ENCODE data around the gene FCRLB.

The FCRLB gene

DNA sequence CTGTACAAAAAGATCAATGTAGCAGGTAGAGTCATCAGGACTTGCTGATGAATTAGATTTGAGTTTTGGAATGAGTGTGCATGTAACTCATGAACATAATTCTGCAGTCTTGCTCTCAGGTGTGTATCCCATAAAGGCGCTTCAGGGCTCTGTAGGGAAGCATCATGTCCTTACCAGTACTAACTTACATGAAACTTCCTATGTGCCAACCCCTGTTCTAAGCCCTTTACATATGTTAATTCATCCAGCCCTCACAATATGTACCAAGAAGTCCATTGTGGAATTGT is 2.1 kb upstream of the FCRLB start:
- H3K9me3 ChIP-seq (ENCODE audit: control insufficient read depth, insufficient read depth, low read depth, low read length), result no peaks in the 10 kb centered on the region
- no peaks in the 10 kb centered on the region for H3K4me1 ChIP-seq (ENCODE audit: control insufficient read depth, insufficient read depth, low read length)
- TF ChIP-seq, protein P1, sequence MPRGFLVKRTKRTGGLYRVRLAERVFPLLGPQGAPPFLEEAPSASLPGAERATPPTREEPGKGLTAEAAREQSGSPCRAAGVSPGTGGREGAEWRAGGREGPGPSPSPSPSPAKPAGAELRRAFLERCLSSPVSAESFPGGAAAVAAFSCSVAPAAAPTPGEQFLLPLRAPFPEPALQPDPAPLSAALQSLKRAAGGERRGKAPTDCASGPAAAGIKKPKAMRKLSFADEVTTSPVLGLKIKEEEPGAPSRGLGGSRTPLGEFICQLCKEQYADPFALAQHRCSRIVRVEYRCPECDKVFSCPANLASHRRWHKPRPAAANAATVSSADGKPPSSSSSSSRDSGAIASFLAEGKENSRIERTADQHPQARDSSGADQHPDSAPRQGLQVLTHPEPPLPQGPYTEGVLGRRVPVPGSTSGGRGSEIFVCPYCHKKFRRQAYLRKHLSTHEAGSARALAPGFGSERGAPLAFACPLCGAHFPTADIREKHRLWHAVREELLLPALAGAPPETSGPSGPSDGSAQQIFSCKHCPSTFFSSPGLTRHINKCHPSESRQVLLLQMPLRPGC (tag by site-specific recombination; IDR thresholded peaks at IDR 0.05), result no peak
- TF ChIP-seq ZNF544 (tag by site-specific recombination; IDR thresholded peaks at IDR 0.05) (no peak), ZNF214 (tag by site-specific recombination; IDR thresholded peaks at IDR 0.05; ENCODE audit: borderline replicate concordance) (no peak)
- TF ChIP-seq, protein P2, sequence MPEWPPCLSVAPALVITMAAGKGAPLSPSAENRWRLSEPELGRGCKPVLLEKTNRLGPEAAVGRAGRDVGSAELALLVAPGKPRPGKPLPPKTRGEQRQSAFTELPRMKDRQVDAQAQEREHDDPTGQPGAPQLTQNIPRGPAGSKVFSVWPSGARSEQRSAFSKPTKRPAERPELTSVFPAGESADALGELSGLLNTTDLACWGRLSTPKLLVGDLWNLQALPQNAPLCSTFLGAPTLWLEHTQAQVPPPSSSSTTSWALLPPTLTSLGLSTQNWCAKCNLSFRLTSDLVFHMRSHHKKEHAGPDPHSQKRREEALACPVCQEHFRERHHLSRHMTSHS (tag by site-specific recombination; IDR thresholded peaks at IDR 0.05), result no peak
- TF ChIP-seq, protein P3, sequence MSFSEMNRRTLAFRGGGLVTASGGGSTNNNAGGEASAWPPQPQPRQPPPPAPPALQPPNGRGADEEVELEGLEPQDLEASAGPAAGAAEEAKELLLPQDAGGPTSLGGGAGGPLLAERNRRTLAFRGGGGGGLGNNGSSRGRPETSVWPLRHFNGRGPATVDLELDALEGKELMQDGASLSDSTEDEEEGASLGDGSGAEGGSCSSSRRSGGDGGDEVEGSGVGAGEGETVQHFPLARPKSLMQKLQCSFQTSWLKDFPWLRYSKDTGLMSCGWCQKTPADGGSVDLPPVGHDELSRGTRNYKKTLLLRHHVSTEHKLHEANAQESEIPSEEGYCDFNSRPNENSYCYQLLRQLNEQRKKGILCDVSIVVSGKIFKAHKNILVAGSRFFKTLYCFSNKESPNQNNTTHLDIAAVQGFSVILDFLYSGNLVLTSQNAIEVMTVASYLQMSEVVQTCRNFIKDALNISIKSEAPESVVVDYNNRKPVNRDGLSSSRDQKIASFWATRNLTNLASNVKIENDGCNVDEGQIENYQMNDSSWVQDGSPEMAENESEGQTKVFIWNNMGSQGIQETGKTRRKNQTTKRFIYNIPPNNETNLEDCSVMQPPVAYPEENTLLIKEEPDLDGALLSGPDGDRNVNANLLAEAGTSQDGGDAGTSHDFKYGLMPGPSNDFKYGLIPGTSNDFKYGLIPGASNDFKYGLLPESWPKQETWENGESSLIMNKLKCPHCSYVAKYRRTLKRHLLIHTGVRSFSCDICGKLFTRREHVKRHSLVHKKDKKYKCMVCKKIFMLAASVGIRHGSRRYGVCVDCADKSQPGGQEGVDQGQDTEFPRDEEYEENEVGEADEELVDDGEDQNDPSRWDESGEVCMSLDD (tag by site-specific recombination; IDR thresholded peaks at IDR 0.05), result no peak
- no peak overlapping the region for H3K27ac ChIP-seq (ENCODE audit: extremely low read depth, low read depth, low read length)
- H3K4me3 ChIP-seq (ENCODE audit: low read depth, low read length), result no peak overlapping the region
- POLR2A ChIA-PET, result no interaction called here
- CTCF ChIA-PET, result interaction anchor here (0.6 kb wide), 1 partner anchor 10 kb away, joined by 4 read pairs; no protein-coding TSS in a partner anchor
- H3K36me3 ChIP-seq (ENCODE audit: control insufficient read depth in 2 of 2, insufficient read depth in 1 of 2, low read length in 2 of 2), result no peaks in the 10 kb centered on the region

DNA sequence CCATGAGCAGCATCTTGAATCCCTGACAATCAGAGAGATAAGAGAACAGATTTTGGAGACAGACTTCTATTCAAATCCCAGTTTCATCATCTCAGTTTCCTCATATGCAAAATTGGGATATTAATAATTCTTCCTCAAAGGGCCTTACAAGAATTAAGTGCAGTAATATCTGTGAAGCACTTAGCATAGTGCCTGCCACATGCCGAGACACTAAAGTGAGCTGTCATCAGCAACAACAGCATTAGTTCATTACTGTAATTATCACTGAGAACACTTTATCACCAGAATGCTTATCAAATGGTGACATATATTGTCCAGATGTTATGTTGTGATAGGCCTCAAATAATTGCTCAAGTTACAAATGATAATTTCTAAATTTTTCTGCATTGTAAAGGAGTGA is 922 bp upstream of the FCRLB start:
- Histone ChIP-seq H3K4me3 (ENCODE audit: low read depth, low read length) (no peak overlapping the region), H3K9me3 (ENCODE audit: control insufficient read depth, insufficient read depth, low read depth, low read length) (no peaks in the 10 kb centered on the region), H3K36me3 (ENCODE audit: control insufficient read depth in 2 of 2, insufficient read depth in 1 of 2, low read length in 2 of 2) (no peaks in the 10 kb centered on the region), H3K27ac (ENCODE audit: extremely low read depth, low read depth, low read length) (no peak overlapping the region), H3K4me1 (ENCODE audit: control insufficient read depth, insufficient read depth, low read length) (no peaks in the 10 kb centered on the region)
- ChIA-PET CTCF (no interaction called here), POLR2A (no interaction called here)
- no peak for TF ChIP-seq ZBTB48 (tag by site-specific recombination; IDR thresholded peaks at IDR 0.05)
- TF ChIP-seq ZNF677 (tag by site-specific recombination; IDR thresholded peaks at IDR 0.05), result no peak
- no peak for TF ChIP-seq ZNF202 (tag by site-specific recombination; IDR thresholded peaks at IDR 0.05; ENCODE audit: borderline replicate concordance)
- TF ChIP-seq ZNF221 (tag by site-specific recombination; IDR thresholded peaks at IDR 0.05; ENCODE audit: borderline replicate concordance), result no peak
- TF ChIP-seq EGR2 (tag by site-specific recombination; IDR thresholded peaks at IDR 0.05; ENCODE audit: low read depth), result no peak

DNA sequence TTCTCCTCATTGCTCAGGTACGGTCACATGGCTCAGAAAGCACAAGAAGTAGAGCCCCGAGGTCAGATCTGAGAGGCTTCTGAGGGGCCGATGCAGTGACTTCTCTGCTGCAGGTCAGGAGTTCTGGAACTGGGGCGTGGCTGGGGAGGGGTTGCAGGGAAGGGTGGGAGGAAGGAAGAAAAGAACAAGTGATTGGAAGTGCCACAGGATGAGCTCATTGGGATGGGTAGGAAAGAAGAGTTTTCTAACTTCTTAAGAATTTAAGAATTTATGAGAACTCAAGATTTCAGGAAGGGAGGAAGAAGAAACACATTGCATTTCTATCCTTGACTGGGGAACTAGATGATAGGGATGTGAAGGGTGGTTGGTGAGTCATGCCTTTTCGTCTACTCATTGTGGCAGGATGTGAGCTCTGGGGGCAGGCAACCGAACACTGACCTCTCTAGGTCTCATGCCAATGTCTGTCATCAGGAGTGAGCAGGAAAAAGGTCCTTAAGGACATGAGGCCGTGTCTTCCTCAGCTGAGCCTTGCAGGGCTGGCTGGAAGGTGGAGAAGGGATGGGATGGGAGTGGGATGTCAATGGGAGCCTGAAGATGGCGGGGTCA is 497 bp downstream of the FCRLB start:
- H3K4me3 ChIP-seq (ENCODE audit: low read depth, low read length), result no peak overlapping the region
- H3K4me1 ChIP-seq (ENCODE audit: control insufficient read depth, insufficient read depth, low read length), result no peaks in the 10 kb centered on the region; the same call in 1 of the 2 replicates
- H3K9me3 ChIP-seq (ENCODE audit: control insufficient read depth, insufficient read depth, low read depth, low read length), result no peaks in the 10 kb centered on the region
- POLR2A ChIA-PET, result no interaction called here
- no peaks in the 10 kb centered on the region for H3K36me3 ChIP-seq (ENCODE audit: control insufficient read depth in 2 of 2, insufficient read depth in 1 of 2, low read length in 2 of 2)
- no peak overlapping the region for H3K27ac ChIP-seq (ENCODE audit: extremely low read depth, low read depth, low read length)
- CTCF ChIA-PET, result interaction anchor here (1.1 to 1.9 kb wide), 2 partner anchors 12 to 19 kb away, joined by 3 to 8 read pairs; no protein-coding TSS in a partner anchor
- TF ChIP-seq, protein P4, sequence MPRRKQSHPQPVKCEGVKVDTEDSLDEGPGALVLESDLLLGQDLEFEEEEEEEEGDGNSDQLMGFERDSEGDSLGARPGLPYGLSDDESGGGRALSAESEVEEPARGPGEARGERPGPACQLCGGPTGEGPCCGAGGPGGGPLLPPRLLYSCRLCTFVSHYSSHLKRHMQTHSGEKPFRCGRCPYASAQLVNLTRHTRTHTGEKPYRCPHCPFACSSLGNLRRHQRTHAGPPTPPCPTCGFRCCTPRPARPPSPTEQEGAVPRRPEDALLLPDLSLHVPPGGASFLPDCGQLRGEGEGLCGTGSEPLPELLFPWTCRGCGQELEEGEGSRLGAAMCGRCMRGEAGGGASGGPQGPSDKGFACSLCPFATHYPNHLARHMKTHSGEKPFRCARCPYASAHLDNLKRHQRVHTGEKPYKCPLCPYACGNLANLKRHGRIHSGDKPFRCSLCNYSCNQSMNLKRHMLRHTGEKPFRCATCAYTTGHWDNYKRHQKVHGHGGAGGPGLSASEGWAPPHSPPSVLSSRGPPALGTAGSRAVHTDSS (tag by site-specific recombination; IDR thresholded peaks at IDR 0.05), result no peak
- no peak for TF ChIP-seq GLI2 (tag by site-specific recombination; IDR thresholded peaks at IDR 0.05; ENCODE audit: borderline replicate concordance, low read depth)
- TF ChIP-seq EGR2 (tag by site-specific recombination; IDR thresholded peaks at IDR 0.05; ENCODE audit: low read depth), result peak; percentile 64
- TF ChIP-seq, protein P5, sequence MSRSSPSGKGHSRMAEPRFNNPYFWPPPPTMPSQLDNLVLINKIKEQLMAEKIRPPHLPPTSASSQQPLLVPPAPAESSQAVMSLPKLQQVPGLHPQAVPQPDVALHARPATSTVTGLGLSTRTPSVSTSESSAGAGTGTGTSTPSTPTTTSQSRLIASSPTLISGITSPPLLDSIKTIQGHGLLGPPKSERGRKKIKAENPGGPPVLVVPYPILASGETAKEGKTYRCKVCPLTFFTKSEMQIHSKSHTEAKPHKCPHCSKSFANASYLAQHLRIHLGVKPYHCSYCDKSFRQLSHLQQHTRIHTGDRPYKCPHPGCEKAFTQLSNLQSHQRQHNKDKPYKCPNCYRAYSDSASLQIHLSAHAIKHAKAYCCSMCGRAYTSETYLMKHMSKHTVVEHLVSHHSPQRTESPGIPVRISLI (tag by site-specific recombination; IDR thresholded peaks at IDR 0.05), result no peak
- TF ChIP-seq ZNF366 (tag by site-specific recombination; conservative IDR thresholded peaks at IDR 0.05), result peak; percentile 22; the same call in 1 of the 2 replicates
- no peak for TF ChIP-seq ZNF654 (tag by site-specific recombination; IDR thresholded peaks at IDR 0.05; ENCODE audit: low read depth)
- TF ChIP-seq GLIS2 (tag by site-specific recombination; IDR thresholded peaks at IDR 0.05), result no peak
- no peak for TF ChIP-seq SCRT1 (tag by site-specific recombination; IDR thresholded peaks at IDR 0.05; ENCODE audit: borderline replicate concordance)
- TF ChIP-seq ZFHX2 (tag by site-specific recombination; conservative IDR thresholded peaks at IDR 0.05), result peak; percentile 70
- TF ChIP-seq KLF1 (tag by site-specific recombination; IDR thresholded peaks at IDR 0.05), result peak; percentile 54
- TF ChIP-seq, protein P3 (tag by site-specific recombination; IDR thresholded peaks at IDR 0.05), result no peak

All from HEK293 (cell line).